PC-9 (cell line): ENCODE data around the gene ANXA11. TPM values are rescaled to one million over a fixed set of nuclear protein-coding genes. Genes with fewer than 3 reads are reported as not detected.

Source experiments
- BruUV-seq: library from RNA; stranded (reverse); fragments of 400-500 nt; replicated peaks from 2 replicates; lab custom pipeline; 2021; lab: Mats Ljungman, UMichigan
- CTCF ChIA-PET: fragments of 300-600 bp; sonication (Branson Sonifier 250); formaldehyde crosslinking; loops from one replicate; lab custom pipeline; 2022; ENCODE audit warnings: antibody characterized with exemption; lab: Charles Lee
- POLR2A ChIA-PET: fragments of 300-600 bp; sonication (Branson Sonifier 250); formaldehyde crosslinking; loops from one replicate; lab custom pipeline; 2022; ENCODE audit warnings: antibody characterized with exemption; ENCODE audit not compliant: unreplicated experiment; lab: Charles Lee
- DNase-seq, 2 experiments: peaks; one replicate each; pipeline versions ENCODE4 v3.0.0 to v3.0.0-alpha.2; 2015 to 2022; ENCODE audit warnings: mixed read lengths in 1 of 2
- H2AFZ ChIP-seq: fragments of 200-600 bp; sonication (generic); 2 replicates; pipeline ENCODE4 v1.8.1; 2017; ENCODE audit warnings: antibody characterized with exemption
- H3F3A ChIP-seq: fragments of 200-600 bp; sonication (generic); 2 replicates; pipeline ENCODE4 v1.8.1; 2017; ENCODE audit warnings: antibody characterized with exemption, mild to moderate bottlenecking, low read depth; ENCODE audit not compliant: insufficient read depth
- H3K27ac ChIP-seq: fragments of 200-600 bp; sonication (generic); 2 replicates; pipeline ENCODE4 v1.6.1; 2016; ENCODE audit warnings: mixed run types
- H3K27me3 ChIP-seq: fragments of 200-600 bp; sonication (generic); 2 replicates; pipeline ENCODE4 v1.6.1; 2016; ENCODE audit warnings: low read depth, mixed run types; ENCODE audit not compliant: insufficient read depth
- H3K36me3 ChIP-seq: fragments of 200-600 bp; sonication (generic); 2 replicates; pipeline ENCODE4 v1.6.1; 2016; ENCODE audit warnings: low read depth, mixed run types
- H3K4me1 ChIP-seq: fragments of 200-600 bp; sonication (generic); replicated peaks from 2 replicates; pipeline ENCODE4 v1.6.1; 2016; ENCODE audit warnings: mixed run types; ENCODE audit not compliant: insufficient read depth
- H3K4me2 ChIP-seq: fragments of 200-600 bp; sonication (generic); 2 replicates; pipeline ENCODE4 v1.6.1; 2017; ENCODE audit warnings: mixed run types
- H3K4me3 ChIP-seq: fragments of 200-600 bp; sonication (generic); 2 replicates; pipeline ENCODE4 v1.6.1; 2016; ENCODE audit warnings: mixed run types
- H3K79me2 ChIP-seq: fragments of 200-600 bp; sonication (generic); 2 replicates; pipeline ENCODE4 v1.6.1; 2017; ENCODE audit warnings: low read depth, mixed run types
- H3K9me2 ChIP-seq: fragments of 200-600 bp; sonication (generic); 2 replicates; pipeline ENCODE4 v1.8.1; 2017; ENCODE audit warnings: mild to moderate bottlenecking; ENCODE audit not compliant: insufficient read depth
- H3K9me3 ChIP-seq: fragments of 200-600 bp; sonication (generic); 2 replicates; pipeline ENCODE4 v1.8.1; 2016; ENCODE audit warnings: low read depth; ENCODE audit not compliant: insufficient read depth
- H4K20me1 ChIP-seq: fragments of 200-600 bp; sonication (generic); 2 replicates; pipeline ENCODE4 v1.8.1; 2017; ENCODE audit not compliant: insufficient read depth
- EZH2 ChIP-seq: fragments of 200-600 bp; sonication (generic); IDR thresholded peaks from 2 replicates; pipeline ENCODE4 v1.8.0; 2017; ENCODE audit warnings: antibody characterized with exemption, low read depth
- intact Hi-C: fragments of 100-400 bp; cut with micrococcal nuclease; formaldehyde crosslinking; loops from one replicate; pipeline ENCODE4 v1.10.0; 2022; ENCODE audit not compliant: unreplicated experiment
- total RNA-seq: library from RNA; stranded (reverse); gene quantifications from 2 replicates; pipeline ENCODE4 v1.2.3, GENCODE V29; 2021
- TF ChIP-seq, protein P1 (sequence below): fragments of 200-600 bp; sonication (generic); conservative IDR thresholded peaks from 2 replicates; pipeline ENCODE4 v1.6.1; 2017; ENCODE audit warnings: mixed run types, antibody characterized with exemption, mild to moderate bottlenecking, moderate library complexity

ANXA11 gene
- total RNA-seq, 1 experiment from 2014 or later, result 318 TPM

DNA sequence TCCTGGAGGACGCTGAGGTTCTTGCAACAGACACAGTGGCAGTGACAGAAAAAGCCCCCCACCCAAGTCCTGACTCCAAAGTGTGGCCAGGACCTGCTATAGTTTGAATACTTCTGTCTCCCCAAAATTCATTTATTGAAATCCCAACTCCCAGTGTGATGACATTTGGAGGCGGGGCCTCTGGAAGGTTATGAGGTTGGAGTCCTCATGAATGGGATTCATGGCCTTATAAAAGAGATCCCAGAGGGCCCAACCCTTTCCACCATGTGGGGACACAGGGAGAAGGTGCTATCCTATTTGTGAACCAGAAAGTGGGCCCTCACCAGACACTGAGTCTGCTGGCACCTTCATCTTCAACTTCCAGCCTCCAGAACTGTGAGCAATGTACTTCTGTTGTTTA is 18.3 kb downstream of the ANXA11 start:
- Histone ChIP-seq H3K9me3 (no peaks in the 10 kb centered on the region), H4K20me1 (peaks cover 80% of the 10 kb centered on the region), H3K4me2 (no peak overlapping the region), H3K4me3 (no peak overlapping the region), H3K79me2 (peaks cover 98% of the 10 kb centered on the region), H3F3A (peaks cover 24% of the 10 kb centered on the region; the same call in 1 of the 2 replicates), H3K27me3 (no peaks in the 10 kb centered on the region), H2AFZ (no peak overlapping the region), H3K4me1 (peaks cover 17% of the 10 kb centered on the region), H3K9me2 (no peaks in the 10 kb centered on the region), H3K36me3 (peaks cover 11% of the 10 kb centered on the region; the same call in 1 of the 2 replicates), H3K27ac (no peak overlapping the region)
- POLR2A ChIA-PET, result no interaction called here
- intact Hi-C loops, result no loop called here
- CTCF ChIA-PET, result no interaction called here
- DNase-seq, result no peak
- BruUV-seq, result no TSS peak
- TF ChIP-seq EZH2, result no peak
- TF ChIP-seq, protein P1, sequence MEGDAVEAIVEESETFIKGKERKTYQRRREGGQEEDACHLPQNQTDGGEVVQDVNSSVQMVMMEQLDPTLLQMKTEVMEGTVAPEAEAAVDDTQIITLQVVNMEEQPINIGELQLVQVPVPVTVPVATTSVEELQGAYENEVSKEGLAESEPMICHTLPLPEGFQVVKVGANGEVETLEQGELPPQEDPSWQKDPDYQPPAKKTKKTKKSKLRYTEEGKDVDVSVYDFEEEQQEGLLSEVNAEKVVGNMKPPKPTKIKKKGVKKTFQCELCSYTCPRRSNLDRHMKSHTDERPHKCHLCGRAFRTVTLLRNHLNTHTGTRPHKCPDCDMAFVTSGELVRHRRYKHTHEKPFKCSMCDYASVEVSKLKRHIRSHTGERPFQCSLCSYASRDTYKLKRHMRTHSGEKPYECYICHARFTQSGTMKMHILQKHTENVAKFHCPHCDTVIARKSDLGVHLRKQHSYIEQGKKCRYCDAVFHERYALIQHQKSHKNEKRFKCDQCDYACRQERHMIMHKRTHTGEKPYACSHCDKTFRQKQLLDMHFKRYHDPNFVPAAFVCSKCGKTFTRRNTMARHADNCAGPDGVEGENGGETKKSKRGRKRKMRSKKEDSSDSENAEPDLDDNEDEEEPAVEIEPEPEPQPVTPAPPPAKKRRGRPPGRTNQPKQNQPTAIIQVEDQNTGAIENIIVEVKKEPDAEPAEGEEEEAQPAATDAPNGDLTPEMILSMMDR, result no peak

DNA sequence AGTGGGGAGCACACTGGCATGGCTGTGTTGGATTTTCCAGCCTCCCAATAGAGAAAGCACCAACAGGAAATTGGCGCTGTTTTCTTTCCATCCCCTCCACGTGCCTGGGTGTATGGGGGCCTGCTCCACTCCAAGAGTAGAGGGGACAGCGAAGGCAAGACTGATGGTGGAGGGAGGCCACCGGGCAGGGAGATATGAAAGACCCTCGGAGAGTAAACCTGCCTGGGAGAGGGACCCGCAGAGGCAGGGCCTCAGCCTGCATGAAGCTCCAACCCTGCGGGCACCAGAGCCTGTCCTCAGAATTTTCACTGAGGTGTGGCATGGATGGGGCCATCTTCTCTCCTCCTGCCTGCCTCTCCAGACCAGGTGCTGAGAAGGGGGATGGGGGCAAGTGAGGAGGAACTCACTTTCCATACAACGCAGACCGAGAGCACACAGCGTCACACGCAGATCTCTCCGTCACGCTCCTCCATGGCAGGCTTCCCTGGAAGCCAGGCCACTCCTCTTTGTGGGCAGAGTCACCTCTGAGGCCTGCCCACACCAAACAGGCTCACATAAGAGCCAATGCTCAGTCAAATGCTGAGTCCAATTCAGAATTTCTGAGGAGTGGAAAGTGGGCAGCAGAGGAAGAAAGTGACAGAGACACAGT is 18.8 kb downstream of the ANXA11 start:
- H3K4me1 ChIP-seq, result peaks cover 12% of the 10 kb centered on the region
- H4K20me1 ChIP-seq, result peaks cover 85% of the 10 kb centered on the region
- intact Hi-C loops, result no loop called here
- BruUV-seq, result no TSS peak
- ChIA-PET POLR2A (no interaction called here), CTCF (no interaction called here)
- H3K4me3 ChIP-seq, result no peak overlapping the region
- peaks cover 13% of the 10 kb centered on the region for H3K36me3 ChIP-seq
- peaks cover 20% of the 10 kb centered on the region; the same call in 1 of the 2 replicates for H3F3A ChIP-seq
- no peaks in the 10 kb centered on the region for H3K9me3 ChIP-seq
- H2AFZ ChIP-seq, result no peak overlapping the region
- no peak for TF ChIP-seq EZH2
- TF ChIP-seq, protein P1, result no peak
- no peak for DNase-seq
- peaks cover 98% of the 10 kb centered on the region for H3K79me2 ChIP-seq
- no peaks in the 10 kb centered on the region for H3K9me2 ChIP-seq
- no peak overlapping the region for H3K4me2 ChIP-seq
- H3K27ac ChIP-seq, result no peak overlapping the region
- no peaks in the 10 kb centered on the region for H3K27me3 ChIP-seq

DNA sequence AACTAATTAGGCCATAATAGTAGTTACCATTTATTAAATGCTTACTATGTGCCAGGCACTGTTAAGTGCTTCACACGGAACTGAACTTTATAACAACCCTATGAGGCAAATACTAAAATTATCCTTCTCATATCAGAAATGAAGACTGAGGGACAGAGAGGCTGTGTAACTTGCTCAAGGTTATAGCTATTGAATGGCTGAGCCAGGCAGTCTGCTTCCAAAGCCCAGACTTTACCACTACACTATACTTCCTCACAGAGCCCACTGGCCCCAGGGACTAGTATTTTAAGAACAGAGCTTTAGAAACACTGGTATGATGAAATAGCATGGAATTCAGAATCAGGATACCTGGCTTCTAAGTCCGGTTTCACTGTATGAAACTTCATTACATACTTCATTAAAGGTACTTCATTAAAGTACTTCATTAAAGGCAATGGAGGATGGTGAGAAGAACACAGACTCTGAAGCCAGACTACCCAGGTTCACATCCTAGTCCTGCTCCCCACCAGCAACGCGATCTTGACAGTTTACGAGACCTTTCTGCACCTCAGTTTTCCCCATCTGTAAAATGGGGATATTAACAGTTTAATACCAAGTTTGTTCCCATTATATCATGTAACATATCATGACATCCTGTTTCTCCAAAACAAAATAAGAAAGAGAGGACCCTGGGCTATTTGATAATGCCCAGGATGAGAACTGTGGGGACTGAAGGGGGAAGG is 19.6 kb downstream of the ANXA11 start:
- no peak overlapping the region for H3K4me2 ChIP-seq
- H3K79me2 ChIP-seq, result peaks cover 98% of the 10 kb centered on the region
- H3K27me3 ChIP-seq, result no peaks in the 10 kb centered on the region
- peaks cover 19% of the 10 kb centered on the region for H3K36me3 ChIP-seq
- 0 out of 2 replicates have a peak overlapping the region, but pooled peaks have one; percentile 1 for H3K27ac ChIP-seq
- no peak for DNase-seq
- CTCF ChIA-PET, result no interaction called here
- peaks cover 81% of the 10 kb centered on the region for H4K20me1 ChIP-seq
- peaks cover 5% of the 10 kb centered on the region for H3K4me1 ChIP-seq
- no peak overlapping the region for H3K4me3 ChIP-seq
- intact Hi-C loops, result no loop called here
- H2AFZ ChIP-seq, result no peak overlapping the region
- H3K9me2 ChIP-seq, result no peaks in the 10 kb centered on the region
- BruUV-seq, result no TSS peak
- no peaks in the 10 kb centered on the region for H3K9me3 ChIP-seq
- POLR2A ChIA-PET, result no interaction called here
- TF ChIP-seq, protein P1, result no peak
- TF ChIP-seq EZH2, result no peak
- peaks cover 14% of the 10 kb centered on the region; the same call in 1 of the 2 replicates for H3F3A ChIP-seq
